B cell (primary cell): ENCODE measurements around the gene LRRC8E. TPM values are rescaled to one million over a fixed set of nuclear protein-coding genes. Genes with fewer than 3 reads are reported as not detected.

Experiments used
- ATAC-seq: fragments of 200-7000 bp; cut with Tn5 transposase; one replicate; pipeline ENCODE4 v1.10.0; 2021; ENCODE audit warnings: low read depth, mild to moderate bottlenecking, moderate number of reproducible peaks, moderate library complexity
- CTCF ChIA-PET: fragments of 350-600 bp; sonication (Branson Sonifier 250); formaldehyde crosslinking; loops from one replicate; lab custom pipeline; 2021; ENCODE audit warnings: antibody characterized with exemption, inconsistent platforms; lab: Charles Lee
- POLR2A ChIA-PET: fragments of 350-600 bp; sonication (Branson Sonifier 250); formaldehyde crosslinking; loops from one replicate; lab custom pipeline; 2021; ENCODE audit warnings: antibody characterized with exemption; lab: Charles Lee
- DNase-seq: peaks from one replicate; pipeline ENCODE4 v3.0.0; 2013
- H2AFZ ChIP-seq: 2 replicates; pipeline ENCODE4 v1.6.1; 2012; ENCODE audit warnings: mild to moderate bottlenecking, low read depth, low read length; ENCODE audit not compliant: insufficient read depth, poor library complexity, severe bottlenecking
- H3K27ac ChIP-seq, 2 donors: 1 replicate in 1 of 2; 2 replicates in 1 of 2; pipeline ENCODE4 v1.5.1; 2012 to 2013; ENCODE audit warnings: low read length in 2 of 2, mild to moderate bottlenecking in 2 of 2, moderate library complexity in 1 of 2
- H3K27me3 ChIP-seq, 4 experiments: fragments of 200-600 bp in 1 of 4; sonication (generic) in 1 of 4; replicated peaks in 1 of 4; 1 replicate in 2 of 4; 2 replicates in 2 of 4; pipeline versions ENCODE4 v1.6.1 to v1.7.0; 2013 to 2016; ENCODE audit warnings: low read length in 3 of 4, mild to moderate bottlenecking in 2 of 4, mixed read lengths in 1 of 4, moderate library complexity in 1 of 4; ENCODE audit not compliant: insufficient read depth in 4 of 4, control insufficient read depth in 3 of 4; ENCODE audit errors: control extremely low read depth in 1 of 4
- H3K36me3 ChIP-seq, 2 experiments: replicated peaks in 1 of 2; 1 replicate in 1 of 2; 2 replicates in 1 of 2; pipeline versions ENCODE4 v1.6.1 to v1.7.1; 2013; ENCODE audit warnings: low read length in 1 of 2; ENCODE audit not compliant: insufficient read depth in 2 of 2, control insufficient read depth in 1 of 2; ENCODE audit errors: control extremely low read depth in 1 of 2, extremely low read depth in 1 of 2
- H3K4me1 ChIP-seq, 2 donors: fragments of 200-600 bp in 1 of 2; sonication (generic) in 1 of 2; 1 replicate in 1 of 2; 2 replicates in 1 of 2; pipeline versions ENCODE4 v1.5.1 to v1.6.1; 2013 to 2017; ENCODE audit warnings: low read length in 2 of 2; ENCODE audit not compliant: control insufficient read depth in 2 of 2, insufficient read depth in 2 of 2
- H3K4me2 ChIP-seq: replicated peaks from 2 replicates; pipeline ENCODE3; 2012; ENCODE audit warnings: mild to moderate bottlenecking, low read depth, low read length; ENCODE audit not compliant: poor library complexity, severe bottlenecking
- H3K4me3 ChIP-seq, 5 experiments: fragments of 200-600 bp in 1 of 5; sonication (generic) in 1 of 5; 1 replicate in 3 of 5; 2 replicates in 2 of 5; pipeline versions ENCODE4 v1.5.1 to v1.7.0; 2011 to 2016; ENCODE audit warnings: low read length in 4 of 5, mild to moderate bottlenecking in 4 of 5, low read depth in 2 of 5, control low read depth in 1 of 5, moderate library complexity in 1 of 5; ENCODE audit not compliant: insufficient read depth in 1 of 5; ENCODE audit errors: control extremely low read depth in 1 of 5, extremely low read depth in 1 of 5
- H3K79me2 ChIP-seq: fragments of 200-600 bp; sonication (generic); one replicate; pipeline ENCODE4 v1.6.0; 2016; ENCODE audit warnings: low read length; ENCODE audit not compliant: control insufficient read depth, insufficient read depth
- H3K9ac ChIP-seq: fragments of 200-600 bp; sonication (generic); 2 replicates; pipeline ENCODE4 v1.6.1; 2017; ENCODE audit warnings: mild to moderate bottlenecking, low read length, moderate library complexity
- H3K9me3 ChIP-seq, 3 donors: one replicate each; pipeline versions ENCODE4 v1.6.1 to v1.7.1; 2013; ENCODE audit warnings: low read length in 2 of 3; ENCODE audit not compliant: control insufficient read depth in 2 of 3, insufficient read depth in 1 of 3; ENCODE audit errors: control extremely low read depth in 1 of 3
- H4K20me1 ChIP-seq: 2 replicates; pipeline ENCODE4 v1.6.0; 2012; ENCODE audit warnings: mild to moderate bottlenecking, low read length; ENCODE audit not compliant: insufficient read depth, control insufficient read depth, poor library complexity, severe bottlenecking
- H3K27ac Mint-ChIP-seq: one replicate; pipeline ENCODE4 v1.8.0; 2021; ENCODE audit warnings: mixed read lengths
- H3K27me3 Mint-ChIP-seq: one replicate; pipeline ENCODE4 v1.8.0; 2021; ENCODE audit warnings: mixed read lengths
- H3K4me1 Mint-ChIP-seq: one replicate; pipeline ENCODE4 v1.8.0; 2021; ENCODE audit warnings: mixed read lengths
- H3K4me3 Mint-ChIP-seq: one replicate; pipeline ENCODE4 v1.8.0; 2021; ENCODE audit warnings: mixed read lengths
- H3K9me3 Mint-ChIP-seq: one replicate; pipeline ENCODE4 v1.8.0; 2022; ENCODE audit warnings: mixed read lengths; ENCODE audit not compliant: insufficient read depth
- EZH2 ChIP-seq: IDR thresholded peaks from 2 replicates; pipeline ENCODE4 v1.6.1; 2012; ENCODE audit warnings: borderline replicate concordance, low read depth, mild to moderate bottlenecking, moderate library complexity, low read length; ENCODE audit not compliant: insufficient read depth, poor library complexity, severe bottlenecking
- WGBS: methylation state at CpG from one replicate; pipeline ENCODE4 v1.1.5; 2013; ENCODE audit warnings: missing lambda C conversion rate; ENCODE audit not compliant: insufficient coverage; 5-methylcytosine and 5-hydroxymethylcytosine counted together
- intact Hi-C: fragments of 100-400 bp; cut with micrococcal nuclease; formaldehyde crosslinking; loops from one replicate; pipeline ENCODE4 v1.10.0; 2022
- polyA plus RNA-seq: library from polyadenylated mRNA; depleted of rRNA; stranded (reverse); fragments of >200 nt; gene quantifications from 2 replicates; pipeline ENCODE4 v1.2.3, GENCODE V29; 2012
- total RNA-seq, 2 donors: library from RNA; stranded (reverse); fragments of 120-200 nt in 1 of 2; gene quantifications; 1 replicate in 1 of 2; 2 replicates in 1 of 2; pipeline versions ENCODE4 v1.2.3 to v1.2.4, GENCODE V29; 2013 to 2022
- TF ChIP-seq, protein P1 (sequence below): fragments of 200-600 bp; IDR thresholded peaks from one replicate; pipeline ENCODE4 v1.8.0; 2022; ENCODE audit warnings: antibody characterized with exemption, mild to moderate bottlenecking

LRRC8E gene
- total and polyA plus RNA-seq, 2 donors (not counting 1 experiment from before 2014, with no cell fraction given): not detected

DNA sequence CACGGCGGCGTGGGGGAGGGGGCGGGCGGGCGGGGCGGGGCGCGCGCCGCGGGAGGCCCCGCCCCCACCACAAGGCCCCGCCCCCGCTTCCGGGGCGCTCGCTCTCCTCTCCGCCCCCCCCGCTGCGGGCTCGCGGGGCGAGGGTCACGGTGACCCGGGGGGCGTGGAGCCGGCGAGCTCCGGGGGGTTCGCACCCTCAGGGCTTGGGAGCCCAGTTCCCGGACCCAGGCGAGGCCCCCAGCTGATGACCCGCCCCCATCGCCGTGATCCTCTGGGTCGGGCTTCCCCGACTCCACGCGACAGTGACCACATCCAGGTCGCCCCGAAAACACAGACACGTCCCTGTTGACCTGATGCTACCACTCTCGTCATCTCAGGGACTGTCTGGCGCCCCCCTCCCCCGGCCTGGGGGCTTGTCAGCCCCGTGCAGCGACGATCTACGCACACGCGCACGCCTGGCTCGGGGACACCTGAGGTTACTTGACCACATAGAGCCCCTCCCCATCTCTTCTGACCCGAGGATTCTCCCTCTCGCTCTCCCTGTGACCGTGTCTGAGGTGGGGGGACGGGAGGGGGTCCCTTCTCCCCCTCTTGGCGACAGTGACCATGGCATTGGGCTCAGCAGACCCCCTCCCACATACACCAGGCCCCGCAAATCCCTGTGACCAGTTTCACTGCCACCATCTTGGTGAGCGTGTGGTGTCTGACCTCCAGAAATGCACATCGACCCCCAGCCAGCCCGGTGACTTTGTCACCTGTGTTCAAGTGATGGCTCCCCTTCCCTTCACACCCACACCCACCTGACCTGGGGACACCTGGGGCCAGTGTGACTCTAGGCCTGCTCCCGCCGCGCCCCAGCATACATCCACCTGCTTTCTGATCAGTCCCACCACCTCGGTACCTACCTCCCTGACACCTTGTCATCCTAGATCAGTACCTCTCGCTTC lies 16.0 kb downstream of the LRRC8E start:
- Mint-ChIP-seq H3K27me3 (no peaks in the 10 kb centered on the region), H3K9me3 (no peaks in the 10 kb centered on the region), H3K4me3 (peak overlapping the region; percentile 84), H3K27ac (peak overlapping the region; percentile 86), H3K4me1 (peaks cover 29% of the 10 kb centered on the region)
- Histone ChIP-seq H3K36me3 (peaks cover 0 to 13% of the 10 kb centered on the region in 2 experiments), H3K27me3 (no peaks in the 10 kb centered on the region), H3K9me3 (peaks cover 0 to 7% (median 0%) of the 10 kb centered on the region in 3 donors), H3K4me2 (peak overlapping the region; percentile 89), H3K9ac (peak overlapping the region; percentile 86), H4K20me1 (peaks cover 52% of the 10 kb centered on the region), H3K27ac (peak overlapping the region; percentile 59 to 82), H3K4me1 (peaks cover 20 to 21% of the 10 kb centered on the region in 2 donors), H3K4me3 (peak overlapping the region in 4 of 5 experiments; percentile 70 to 79 (median 75)), H2AFZ (peak overlapping the region; percentile 66), H3K79me2 (peaks cover 48% of the 10 kb centered on the region)
- ChIA-PET POLR2A (interaction anchor here (0.5 to 1.3 kb wide), 4 partner anchors 12 to 202 kb away, joined by 4 to 15 read pairs (median 6); partner anchors contain the start of genes SNAPC2 and TIMM44), CTCF (interaction anchor here (0.5 to 1.6 kb wide), 8 partner anchors 14 to 250 kb away, joined by 3 to 12 read pairs (median 4); partner anchors contain the start of genes SNAPC2 and TRAPPC5)
- DNase-seq: peak; percentile 88
- peak; percentile 59 for ATAC-seq
- intact Hi-C loops: no loop called here
- 14% methylated on average over 51 of the region's 68 CpGs for WGBS
- TF ChIP-seq, protein P1, sequence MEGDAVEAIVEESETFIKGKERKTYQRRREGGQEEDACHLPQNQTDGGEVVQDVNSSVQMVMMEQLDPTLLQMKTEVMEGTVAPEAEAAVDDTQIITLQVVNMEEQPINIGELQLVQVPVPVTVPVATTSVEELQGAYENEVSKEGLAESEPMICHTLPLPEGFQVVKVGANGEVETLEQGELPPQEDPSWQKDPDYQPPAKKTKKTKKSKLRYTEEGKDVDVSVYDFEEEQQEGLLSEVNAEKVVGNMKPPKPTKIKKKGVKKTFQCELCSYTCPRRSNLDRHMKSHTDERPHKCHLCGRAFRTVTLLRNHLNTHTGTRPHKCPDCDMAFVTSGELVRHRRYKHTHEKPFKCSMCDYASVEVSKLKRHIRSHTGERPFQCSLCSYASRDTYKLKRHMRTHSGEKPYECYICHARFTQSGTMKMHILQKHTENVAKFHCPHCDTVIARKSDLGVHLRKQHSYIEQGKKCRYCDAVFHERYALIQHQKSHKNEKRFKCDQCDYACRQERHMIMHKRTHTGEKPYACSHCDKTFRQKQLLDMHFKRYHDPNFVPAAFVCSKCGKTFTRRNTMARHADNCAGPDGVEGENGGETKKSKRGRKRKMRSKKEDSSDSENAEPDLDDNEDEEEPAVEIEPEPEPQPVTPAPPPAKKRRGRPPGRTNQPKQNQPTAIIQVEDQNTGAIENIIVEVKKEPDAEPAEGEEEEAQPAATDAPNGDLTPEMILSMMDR: no peak
- no peak for TF ChIP-seq EZH2

DNA sequence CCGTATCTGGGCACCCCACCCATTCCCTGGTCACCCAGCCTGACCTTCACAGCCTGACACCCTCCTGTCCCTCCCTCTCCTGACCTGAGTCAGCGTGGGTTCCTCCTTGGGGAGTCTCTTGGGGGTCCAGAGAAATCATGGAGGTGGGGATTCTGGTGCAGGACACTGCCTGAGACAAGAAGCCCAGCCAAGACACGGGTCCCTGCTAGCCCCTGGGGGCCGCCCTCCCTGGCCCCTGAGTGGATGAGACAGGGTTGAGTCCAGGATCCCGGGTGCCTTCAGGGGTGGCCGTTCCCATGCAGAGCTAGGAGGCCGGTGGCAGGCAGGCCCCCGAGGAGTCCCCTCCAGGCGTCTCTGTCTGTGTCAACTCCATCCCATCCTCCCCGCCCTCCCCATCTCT lies 17.0 kb downstream of the LRRC8E start:
- Histone ChIP-seq H3K4me2 (peak overlapping the region; percentile 89), H3K27ac (no peak overlapping the region), H4K20me1 (peaks cover 61% of the 10 kb centered on the region), H3K9me3 (peaks cover 0 to 7% (median 0%) of the 10 kb centered on the region in 3 donors), H3K4me3 (no peak overlapping the region), H2AFZ (no peak overlapping the region), H3K4me1 (peaks cover 20 to 21% of the 10 kb centered on the region in 2 donors), H3K9ac (no peak overlapping the region), H3K27me3 (no peaks in the 10 kb centered on the region), H3K79me2 (peaks cover 48% of the 10 kb centered on the region), H3K36me3 (peaks cover 0 to 21% of the 10 kb centered on the region in 2 experiments)
- Mint-ChIP-seq H3K4me3 (peak overlapping the region; percentile 84), H3K27ac (peak overlapping the region; percentile 86), H3K27me3 (no peaks in the 10 kb centered on the region), H3K9me3 (no peaks in the 10 kb centered on the region), H3K4me1 (peaks cover 29% of the 10 kb centered on the region)
- POLR2A ChIA-PET: no interaction called here
- CTCF ChIA-PET: no interaction called here
- TF ChIP-seq EZH2: no peak
- TF ChIP-seq, protein P1: no peak
- intact Hi-C loops: no loop called here
- WGBS: 96% methylated on average over 7 of the region's 10 CpGs
- DNase-seq (peak; percentile 17), ATAC-seq (no peak)
